Gastrocnemius medialis (tissue), 4 donors: ENCODE measurements around the gene GPRC5B. TPM values are rescaled to one million over a fixed set of nuclear protein-coding genes. Genes with fewer than 3 reads are reported as not detected.

Experiments
- ATAC-seq, 2 donors: fragments of 150-250 bp; one replicate each; pipeline ENCODE4 v1.9.1; 2016
- DNase-seq, 2 donors: peaks; one replicate each; pipeline ENCODE4 v3.0.0-alpha.2; 2019
- H3K27ac ChIP-seq, 4 donors: fragments of 200-600 bp; sonication (generic); 1 replicate in 1 of 4; 2 replicates in 3 of 4; pipeline ENCODE4 v1.5.1; 2016 to 2018; ENCODE audit warnings: mild to moderate bottlenecking in 2 of 4, moderate library complexity in 1 of 4
- H3K27me3 ChIP-seq, 3 donors: fragments of 200-600 bp; sonication (generic) in 2 of 3; 1 replicate in 1 of 3; 2 replicates in 2 of 3; pipeline versions ENCODE4 v1.5.1 to v1.6.0; 2016 to 2019; ENCODE audit warnings: mild to moderate bottlenecking in 1 of 3, moderate library complexity in 1 of 3
- H3K36me3 ChIP-seq, 2 donors: fragments of 200-600 bp; sonication (generic) in 1 of 2; one replicate each; pipeline ENCODE4 v1.5.1; 2017 to 2018
- H3K4me1 ChIP-seq, 2 donors: fragments of 200-600 bp; sonication (generic) in 1 of 2; one replicate each; pipeline ENCODE4 v1.5.1; 2016 to 2017; ENCODE audit warnings: mild to moderate bottlenecking in 2 of 2
- H3K4me3 ChIP-seq, 4 donors: fragments of 200-600 bp; sonication (generic) in 3 of 4; 1 replicate in 1 of 4; 2 replicates in 3 of 4; pipeline ENCODE4 v1.5.1; 2016 to 2019; ENCODE audit warnings: mild to moderate bottlenecking in 2 of 4
- H3K9me3 ChIP-seq, 3 donors: fragments of 200-600 bp; sonication (generic) in 2 of 3; 1 replicate in 1 of 3; 2 replicates in 2 of 3; pipeline ENCODE4 v1.5.1; 2016 to 2019
- POLR2A ChIP-seq, 2 donors: fragments of 450-650 bp; IDR thresholded peaks; one replicate each; pipeline ENCODE4 v1.6.1; 2017; ENCODE audit warnings: antibody characterized with exemption in 2 of 2, mild to moderate bottlenecking in 2 of 2, moderate library complexity in 2 of 2
- in situ Hi-C, 4 donors: fragments of 200-750 bp; cut with MboI; loops; one replicate each; pipeline versions ENCODE4 v1.15.0 to v1.8.0; 2017; ENCODE audit warnings: low sequenced_read_pairs in 4 of 4
- intact Hi-C: fragments of 100-400 bp; cut with DNase I; formaldehyde crosslinking; loops from one replicate; pipeline ENCODE4 v1.15.1; 2023; ENCODE audit warnings: low total_unique reads
- total RNA-seq, 4 donors: library from RNA; depleted of rRNA; stranded (reverse); fragments of >200 nt; gene quantifications; one replicate each; pipeline versions ENCODE4 v1.1.0 to v1.2.3, GENCODE V29; 2016
- TF ChIP-seq, protein P1 (sequence below), 5 experiments: fragments of 450-650 bp in 3 of 5; fragments of 200-600 bp in 2 of 5; sonication (generic) in 2 of 5; IDR thresholded peaks in 4 of 5; conservative IDR thresholded peaks in 1 of 5; 1 replicate in 4 of 5; 2 replicates in 1 of 5; pipeline ENCODE4 v1.5.1; 2016 to 2019; ENCODE audit warnings: antibody characterized with exemption in 5 of 5, mild to moderate bottlenecking in 3 of 5, moderate library complexity in 3 of 5

Gene GPRC5B
- total RNA-seq, 4 donors from 2014 or later = 41.9 to 89.2 (median 71.3) TPM

DNA sequence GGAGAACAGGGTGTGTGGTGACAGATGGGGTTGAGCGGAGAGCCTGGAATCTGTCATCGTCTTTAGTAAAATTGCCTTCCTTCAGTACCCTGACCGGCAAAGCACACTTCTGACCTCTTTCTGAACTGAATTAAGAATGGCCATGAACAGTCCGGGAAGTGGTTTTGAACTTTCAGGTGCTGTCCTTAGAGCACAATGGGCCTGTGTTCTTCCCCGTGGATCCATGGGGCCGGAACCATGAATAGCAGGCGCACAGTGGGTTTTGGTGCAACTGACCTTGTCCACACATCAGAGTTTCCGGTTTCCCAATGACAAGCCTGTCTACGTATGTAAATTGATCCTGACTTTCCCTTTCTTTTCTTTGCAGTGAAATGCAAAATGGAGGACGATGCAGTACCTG is 28.5 kb downstream of the GPRC5B start:
- TF ChIP-seq, protein P1, sequence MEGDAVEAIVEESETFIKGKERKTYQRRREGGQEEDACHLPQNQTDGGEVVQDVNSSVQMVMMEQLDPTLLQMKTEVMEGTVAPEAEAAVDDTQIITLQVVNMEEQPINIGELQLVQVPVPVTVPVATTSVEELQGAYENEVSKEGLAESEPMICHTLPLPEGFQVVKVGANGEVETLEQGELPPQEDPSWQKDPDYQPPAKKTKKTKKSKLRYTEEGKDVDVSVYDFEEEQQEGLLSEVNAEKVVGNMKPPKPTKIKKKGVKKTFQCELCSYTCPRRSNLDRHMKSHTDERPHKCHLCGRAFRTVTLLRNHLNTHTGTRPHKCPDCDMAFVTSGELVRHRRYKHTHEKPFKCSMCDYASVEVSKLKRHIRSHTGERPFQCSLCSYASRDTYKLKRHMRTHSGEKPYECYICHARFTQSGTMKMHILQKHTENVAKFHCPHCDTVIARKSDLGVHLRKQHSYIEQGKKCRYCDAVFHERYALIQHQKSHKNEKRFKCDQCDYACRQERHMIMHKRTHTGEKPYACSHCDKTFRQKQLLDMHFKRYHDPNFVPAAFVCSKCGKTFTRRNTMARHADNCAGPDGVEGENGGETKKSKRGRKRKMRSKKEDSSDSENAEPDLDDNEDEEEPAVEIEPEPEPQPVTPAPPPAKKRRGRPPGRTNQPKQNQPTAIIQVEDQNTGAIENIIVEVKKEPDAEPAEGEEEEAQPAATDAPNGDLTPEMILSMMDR (IDR thresholded peaks at IDR 0.05 in 4 of 5, conservative IDR thresholded peaks at IDR 0.05 in 1 of 5) = no peak
- TF ChIP-seq POLR2A (IDR thresholded peaks at IDR 0.05) = no peak
- peaks cover 0 to 19% of the 10 kb centered on the region in 2 donors for H3K36me3 ChIP-seq
- peak overlapping the region in 2 of 4 donors; percentile 25 to 34 for H3K27ac ChIP-seq
- DNase-seq (no peak), ATAC-seq (no peak)
- intact Hi-C loops (no loop called here), in situ Hi-C loops (no loop called here)
- no peaks in the 10 kb centered on the region for H3K27me3 ChIP-seq
- no peaks in the 10 kb centered on the region for H3K9me3 ChIP-seq
- peaks cover 21 to 40% of the 10 kb centered on the region in 2 donors for H3K4me1 ChIP-seq
- H3K4me3 ChIP-seq = no peak overlapping the region

DNA sequence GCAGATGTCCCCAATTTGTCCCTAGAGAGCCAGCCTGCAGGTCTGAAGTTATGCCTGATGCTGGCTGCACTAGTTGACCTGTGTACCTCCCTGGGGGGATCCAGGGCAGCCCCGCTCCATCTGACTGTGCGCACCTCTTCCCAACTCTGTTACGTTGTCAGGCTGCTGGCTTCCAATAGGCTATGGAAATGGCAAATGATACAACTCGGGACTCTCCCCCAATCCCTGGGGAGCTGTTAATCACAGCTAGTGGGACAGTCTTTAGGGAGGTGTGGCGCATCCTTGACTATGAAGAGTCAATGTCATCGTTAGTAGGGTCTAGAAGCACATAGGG is 30.1 kb downstream of the GPRC5B start:
- no peaks in the 10 kb centered on the region for H3K27me3 ChIP-seq
- peak overlapping the region in 3 of 4 donors; percentile 24 to 64 (median 49) for H3K27ac ChIP-seq
- TF ChIP-seq, protein P1 (IDR thresholded peaks at IDR 0.05 in 4 of 5, conservative IDR thresholded peaks at IDR 0.05 in 1 of 5) = no peak
- TF ChIP-seq POLR2A (IDR thresholded peaks at IDR 0.05) = no peak
- H3K9me3 ChIP-seq = no peaks in the 10 kb centered on the region
- DNase-seq (no peak), ATAC-seq (no peak)
- intact Hi-C loops (no loop called here), in situ Hi-C loops (no loop called here)
- peaks cover 7 to 31% of the 10 kb centered on the region in 2 donors for H3K4me1 ChIP-seq
- no peak overlapping the region for H3K4me3 ChIP-seq
- H3K36me3 ChIP-seq = peaks cover 0 to 18% of the 10 kb centered on the region in 2 donors

DNA sequence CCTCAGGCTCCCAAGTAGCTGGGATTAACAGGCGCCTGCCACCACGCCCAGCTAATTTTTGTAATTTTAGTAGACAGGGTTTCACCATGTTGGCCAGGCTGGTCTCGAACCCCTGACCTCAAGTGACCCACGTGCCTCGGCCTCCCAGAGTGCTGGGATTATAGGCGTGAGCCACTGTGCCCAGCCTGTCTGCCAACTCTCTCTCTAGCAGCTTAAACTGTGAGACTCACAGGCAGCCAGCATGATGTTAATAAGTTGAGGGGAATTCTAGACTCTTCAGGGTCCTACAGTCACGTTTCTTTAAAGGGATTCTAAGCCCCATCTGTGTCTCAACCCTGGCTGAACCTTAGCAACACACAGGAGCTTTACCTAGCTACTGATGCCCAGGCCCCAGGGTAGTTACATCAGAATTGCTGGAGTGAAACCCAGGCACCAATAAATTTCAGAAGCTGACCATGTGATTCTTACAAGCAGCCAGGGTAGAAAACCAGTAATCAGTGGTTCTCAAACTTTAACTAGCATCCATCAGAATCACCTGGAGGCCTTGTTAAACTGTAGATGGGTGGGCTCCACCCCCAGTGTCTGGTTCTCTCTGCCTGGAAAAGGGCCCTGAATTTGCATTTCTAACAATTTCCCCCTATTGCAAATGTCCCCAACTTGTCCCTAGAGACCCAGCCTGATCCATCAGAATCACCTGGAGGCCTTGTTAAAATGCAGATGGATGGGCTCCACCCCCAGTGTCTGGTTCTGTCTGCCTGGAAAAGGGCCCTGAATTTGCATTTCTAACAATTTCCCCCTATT is 30.7 kb downstream of the GPRC5B start:
- peak overlapping the region; percentile 34 to 64 (median 48) for H3K27ac ChIP-seq
- H3K36me3 ChIP-seq = peaks cover 0 to 14% of the 10 kb centered on the region in 2 donors
- H3K27me3 ChIP-seq = no peaks in the 10 kb centered on the region
- H3K4me3 ChIP-seq = no peak overlapping the region
- in situ Hi-C loops (no loop called here), intact Hi-C loops (no loop called here)
- DNase-seq = no peak
- TF ChIP-seq, protein P1 (IDR thresholded peaks at IDR 0.05 in 4 of 5, conservative IDR thresholded peaks at IDR 0.05 in 1 of 5) = no peak
- TF ChIP-seq POLR2A (IDR thresholded peaks at IDR 0.05) = no peak
- ATAC-seq = peak; percentile 20 to 55
- H3K4me1 ChIP-seq = peaks cover 7 to 31% of the 10 kb centered on the region in 2 donors
- no peaks in the 10 kb centered on the region for H3K9me3 ChIP-seq

DNA sequence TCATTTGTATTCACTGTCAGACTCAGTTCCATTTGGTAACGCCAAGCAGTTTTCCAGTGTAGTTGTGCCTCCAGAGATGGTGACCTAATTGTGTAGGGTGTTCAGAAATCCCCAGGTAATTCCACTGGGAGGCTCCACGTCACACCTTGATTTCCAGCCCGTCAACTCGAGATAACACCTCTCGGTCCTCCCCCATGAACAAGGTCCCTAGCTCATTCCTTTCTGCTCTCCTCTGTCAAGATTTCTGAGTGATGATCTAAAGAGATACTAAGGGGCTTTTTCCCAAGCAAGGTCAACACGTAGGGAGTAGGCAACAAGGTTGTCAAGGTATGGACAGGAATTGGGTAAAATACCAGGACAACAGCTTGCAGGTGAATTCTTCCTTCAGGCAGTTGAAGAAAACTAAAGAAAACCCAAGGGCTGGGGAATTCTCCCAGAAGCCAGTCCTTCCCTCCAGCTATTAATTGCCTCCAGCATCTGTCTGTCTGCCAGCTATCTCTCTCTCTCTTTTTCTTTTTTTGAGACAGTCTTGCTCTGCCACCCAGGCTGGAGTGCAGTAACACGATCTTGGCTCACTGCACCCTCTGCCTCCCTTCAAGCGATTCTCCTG is 31.4 kb downstream of the GPRC5B start:
- DNase-seq = no peak
- Histone ChIP-seq H3K36me3 (peaks cover 0 to 10% of the 10 kb centered on the region in 2 donors), H3K27ac (peak overlapping the region; percentile 34 to 64 (median 48)), H3K4me1 (peaks cover 7 to 31% of the 10 kb centered on the region in 2 donors), H3K27me3 (no peaks in the 10 kb centered on the region), H3K9me3 (no peaks in the 10 kb centered on the region), H3K4me3 (no peak overlapping the region)
- intact Hi-C loops = no loop called here
- TF ChIP-seq, protein P1 (IDR thresholded peaks at IDR 0.05 in 4 of 5, conservative IDR thresholded peaks at IDR 0.05 in 1 of 5) = no peak
- TF ChIP-seq POLR2A (IDR thresholded peaks at IDR 0.05) = no peak
- ATAC-seq = no peak
- in situ Hi-C loops = no loop called here
